Cardiac septum (tissue), 1 donor: ENCODE results near the gene SFTA2. TPM values are rescaled to one million over a fixed set of nuclear protein-coding genes. Genes with fewer than 3 reads are reported as not detected.
"Not testable (repeated sequence)": the region's sequence is repeated elsewhere in the genome, so short reads cannot be mapped to it uniquely, and the experiment has no call there.

Experiments used
- DNase-seq: peaks from one replicate; pipeline ENCODE4 v3.0.0-alpha.2; 2020; ENCODE audit warnings: low spot score
- intact Hi-C: fragments of 100-400 bp; cut with DNase I; formaldehyde crosslinking; loops from one replicate; pipeline ENCODE4 v1.14.0; 2022
- total RNA-seq: library from RNA; stranded (reverse); fragmentation: NEBNext Ultra II Directional; extraction: Animal tissue kit (Norgen Biotek cat#: 25700); gene quantifications from one replicate; pipeline ENCODE4 v1.2.1, GENCODE V29; 2021
- donor health status: DM: no; HTN: no; CAD: no.

The SFTA2 gene
- total RNA-seq, 1 donor from 2014 or later = not detected

- intact Hi-C loops = no loop called here
These were observed 13.3 kb upstream of the SFTA2 start for GRCh38 chr6:30945281-30945680.

GRCh38 chr6:30944051-30944450 is 12.1 kb upstream of the SFTA2 start:
- no peak for DNase-seq
- intact Hi-C loops = no loop called here

More at GRCh38 chr6:30945281-30945680, 13.3 kb upstream of the SFTA2 start:
- no peak for DNase-seq

GRCh38 chr6:30942338-30943060 is 10.5 kb upstream of the SFTA2 start:
- intact Hi-C loops = no loop called here
- DNase-seq = no peak

GRCh38 chr6:30940361-30940986 is 8.5 kb upstream of the SFTA2 start, which contains the start of gene MUCL3:
Gene MUCL3, plus strand, starts transcription at chr6:30940973. Its CDS starts 27 bp downstream, at chr6:30941000.
- intact Hi-C loops = no loop called here
- DNase-seq = no peak

- no peak for DNase-seq
- intact Hi-C loops = no loop called here
These were observed 7.5 kb upstream of the SFTA2 start for GRCh38 chr6:30939473-30939872.

GRCh38 chr6:30938730-30939129 is 6.8 kb upstream of the SFTA2 start:
- no peak for DNase-seq
- intact Hi-C loops = no loop called here

GRCh38 chr6:30937265-30937664 is 5.3 kb upstream of the SFTA2 start:
- DNase-seq = no peak
- intact Hi-C loops = no loop called here

GRCh38 chr6:30935018-30935417 is 3.0 kb upstream of the SFTA2 start:
- intact Hi-C loops = no loop called here
- no peak for DNase-seq

- no peak for DNase-seq
- intact Hi-C loops = no loop called here
These were observed 845 bp upstream of the SFTA2 start for GRCh38 chr6:30932665-30933365.

GRCh38 chr6:30931272-30931671 is 698 bp downstream of the SFTA2 start:
- intact Hi-C loops = no loop called here
- no peak for DNase-seq

GRCh38 chr6:30930506-30930905 is 1.5 kb downstream of the SFTA2 start:
- DNase-seq = no peak
- intact Hi-C loops = no loop called here

- intact Hi-C loops = no loop called here
- no peak for DNase-seq
These were observed 3.3 kb downstream of the SFTA2 start for GRCh38 chr6:30928677-30929076.

GRCh38 chr6:30927080-30927479 is 4.9 kb downstream of the SFTA2 start:
- intact Hi-C loops, DNase-seq: not testable (repeated sequence)

- no peak for DNase-seq
- intact Hi-C loops = no loop called here
These were observed 5.3 kb downstream of the SFTA2 start for GRCh38 chr6:30926644-30927043.

- intact Hi-C loops, DNase-seq: not testable (repeated sequence)
These were observed 7.8 kb downstream of the SFTA2 start for GRCh38 chr6:30924040-30924627.

GRCh38 chr6:30922447-30922852 is 9.5 kb downstream of the SFTA2 start:
- no peak for DNase-seq
- intact Hi-C loops = no loop called here

GRCh38 chr6:30918670-30919069 is 13.3 kb downstream of the SFTA2 start:
- intact Hi-C loops = no loop called here
- no peak for DNase-seq

- no peak for DNase-seq
- intact Hi-C loops = no loop called here
These were observed 14.5 kb downstream of the SFTA2 start for GRCh38 chr6:30917487-30917886.

GRCh38 chr6:30917041-30917440 is 14.9 kb downstream of the SFTA2 start:
- no peak for DNase-seq
- intact Hi-C loops = no loop called here

GRCh38 chr6:30915591-30915946 is 16.4 kb downstream of the SFTA2 start:
- intact Hi-C loops = loop anchor here (1.0 to 2.0 kb wide), 3 partner anchors 87 to 155 kb away; no protein-coding TSS in a partner anchor
- no peak for DNase-seq
